HG03469 (cell line): ENCODE measurements around the gene FSTL5.
"Not testable (repeated sequence)": the region's sequence is repeated elsewhere in the genome, so short reads cannot be mapped to it uniquely, and the experiment has no call there.

Experiments used
- ATAC-seq: cut with Tn5 transposase; IDR thresholded peaks from one replicate; pipeline ENCODE4 v1.9.1; 2021; ENCODE audit warnings: mild to moderate bottlenecking, moderate library complexity, moderate number of reproducible peaks; ENCODE audit not compliant: unreplicated experiment

Gene FSTL5

DNA sequence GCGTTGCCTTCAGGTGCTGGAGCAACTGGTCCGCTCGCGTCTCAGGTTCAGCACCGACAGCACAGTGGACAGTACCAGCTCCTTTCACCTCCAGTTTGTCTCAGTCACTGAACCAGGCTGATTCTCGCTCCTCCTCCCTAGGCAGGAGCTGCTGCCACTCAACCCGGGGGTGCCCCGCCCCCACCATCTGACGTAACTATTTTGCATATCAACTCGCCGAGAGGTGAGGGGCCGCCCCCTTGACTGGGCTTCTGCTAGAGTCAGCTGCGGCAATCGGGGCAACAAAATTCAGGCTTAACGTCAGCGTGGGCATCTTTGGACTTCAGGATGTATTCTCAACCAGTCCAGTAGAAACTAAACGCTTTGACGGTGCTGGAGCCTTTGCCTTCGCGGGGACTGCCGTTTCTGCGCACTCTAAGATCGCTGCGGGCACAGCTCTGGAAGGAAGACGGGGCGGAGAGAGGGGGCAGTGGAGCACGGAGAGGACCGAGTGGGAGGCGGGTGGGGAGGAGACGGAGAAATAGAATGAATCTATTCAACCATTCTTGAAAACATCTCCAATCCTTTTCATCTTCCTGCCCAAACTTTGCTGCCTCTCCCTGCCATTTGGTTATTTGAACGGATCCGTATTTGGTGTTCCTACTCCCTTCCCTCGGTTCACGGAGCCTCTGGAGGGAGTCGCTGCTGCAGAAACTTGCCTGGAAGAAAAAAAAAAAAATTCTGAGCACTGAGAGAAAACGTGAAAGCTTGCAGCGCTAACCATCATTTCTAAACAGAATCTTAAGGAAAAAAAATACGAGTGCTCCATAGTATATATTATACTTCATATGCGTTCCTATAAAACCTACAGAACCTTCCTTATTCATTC lies at the start of gene FSTL5:
Gene FSTL5, minus strand, starts transcription at position 109 of the 868 bp plus-strand sequence. CDS start 52,604 bp downstream, outside the sequence.
- peak; percentile 69 for ATAC-seq

DNA sequence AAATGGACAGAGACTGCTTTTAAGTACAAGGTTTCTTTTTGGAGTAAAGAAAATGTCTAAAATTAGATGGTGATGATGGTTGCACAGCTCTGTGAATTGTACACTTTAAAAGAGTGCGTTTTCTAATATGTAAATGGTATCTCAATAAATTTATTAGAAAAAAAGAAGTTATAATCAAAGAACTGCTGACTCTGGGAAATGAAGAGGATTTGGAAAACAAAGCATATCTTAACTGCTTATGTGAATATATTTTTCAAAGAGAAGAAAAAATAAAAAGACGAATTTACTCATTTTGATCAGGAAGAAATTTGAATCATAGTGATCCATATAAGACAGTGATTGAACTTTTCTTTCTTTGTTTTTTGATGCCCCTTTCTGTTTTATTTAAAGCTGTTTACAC lies 45.9 kb upstream of the FSTL5 start:
- no peak for ATAC-seq

DNA sequence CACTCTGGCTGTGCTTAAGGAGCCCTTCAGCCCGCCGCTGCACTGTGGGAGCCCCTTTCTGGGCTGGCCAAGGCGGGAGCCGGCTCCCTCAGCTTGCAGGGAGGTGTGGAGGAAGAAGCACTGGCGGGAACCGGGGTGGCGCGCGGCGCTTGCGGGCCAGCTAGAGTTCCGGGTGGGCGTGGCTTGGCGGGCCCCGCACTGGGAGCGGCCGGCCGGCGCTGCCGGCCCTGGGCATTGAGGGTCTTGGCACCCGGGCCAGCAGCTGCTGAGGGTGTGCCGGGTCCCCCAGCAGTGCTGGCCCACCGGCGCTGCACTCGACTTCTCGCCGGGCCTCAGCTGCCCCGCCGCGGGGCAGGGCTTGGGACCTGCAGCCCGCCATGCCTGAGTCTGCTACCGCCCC lies 39.7 kb upstream of the FSTL5 start:
- not testable (repeated sequence) for ATAC-seq

DNA sequence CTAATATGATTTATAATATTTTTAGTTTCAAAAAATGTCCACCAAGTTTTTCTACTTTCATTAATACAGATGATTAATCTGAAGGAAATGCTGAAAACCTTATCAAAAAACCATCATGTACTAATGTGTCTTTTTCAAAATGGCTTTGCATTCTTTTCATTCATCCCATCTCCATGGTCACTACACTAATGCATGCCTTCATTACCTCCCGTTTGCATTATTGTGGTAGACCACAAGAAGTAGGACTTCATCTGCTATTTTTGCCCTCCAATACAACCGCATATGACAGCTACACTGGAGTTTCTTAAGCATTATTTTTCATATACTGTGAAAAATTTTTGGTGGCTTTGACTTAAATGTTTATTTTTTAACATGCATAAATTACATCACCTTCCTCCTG lies 37.9 kb upstream of the FSTL5 start:
- ATAC-seq, result no peak

DNA sequence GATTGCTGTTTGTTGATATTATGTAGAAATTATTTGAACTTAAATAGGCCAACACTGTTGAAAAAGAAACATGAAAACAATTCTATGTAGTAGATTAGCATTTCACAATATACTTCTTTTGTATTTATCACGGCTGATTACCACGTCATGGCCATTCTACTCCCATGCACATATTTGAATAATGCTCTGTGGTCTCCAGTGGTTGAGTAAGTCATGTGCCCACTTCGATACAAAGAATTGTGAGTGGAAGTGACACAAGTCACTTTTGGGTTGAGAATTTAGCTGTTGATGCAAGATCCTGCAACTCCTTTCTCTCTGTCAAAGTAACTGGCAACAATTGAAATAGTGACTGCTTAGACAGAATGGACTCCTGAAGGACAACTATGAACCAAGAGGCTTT lies 6.7 kb upstream of the FSTL5 start:
- no peak for ATAC-seq

DNA sequence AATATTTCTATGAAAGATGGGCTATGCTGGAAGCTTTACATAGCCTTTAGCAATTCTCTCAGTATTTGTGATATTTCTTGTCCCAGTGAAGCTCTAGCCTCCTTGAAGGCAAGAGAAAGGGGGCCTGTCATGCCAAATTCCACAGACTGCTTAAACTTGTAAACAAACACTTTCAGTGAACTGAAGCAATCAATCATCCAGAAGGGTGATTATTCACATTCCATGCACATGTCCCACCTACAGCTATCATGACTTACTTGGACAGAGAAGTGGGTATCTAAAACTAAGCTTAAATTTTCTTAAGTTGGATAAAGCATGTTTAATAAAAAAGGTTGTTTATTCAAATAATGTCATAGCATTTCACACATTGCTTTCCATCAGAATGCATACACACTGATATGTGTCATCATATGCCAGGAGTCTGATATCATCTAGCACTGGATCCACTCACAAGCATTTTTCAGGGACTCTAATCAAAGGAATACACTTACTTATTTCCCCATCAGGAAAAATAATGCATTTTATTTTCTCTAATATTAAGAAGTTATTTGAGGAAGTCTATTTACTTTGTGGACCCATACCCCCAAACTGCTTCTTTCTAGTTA lies 1.2 kb upstream of the FSTL5 start:
- ATAC-seq, result no peak

DNA sequence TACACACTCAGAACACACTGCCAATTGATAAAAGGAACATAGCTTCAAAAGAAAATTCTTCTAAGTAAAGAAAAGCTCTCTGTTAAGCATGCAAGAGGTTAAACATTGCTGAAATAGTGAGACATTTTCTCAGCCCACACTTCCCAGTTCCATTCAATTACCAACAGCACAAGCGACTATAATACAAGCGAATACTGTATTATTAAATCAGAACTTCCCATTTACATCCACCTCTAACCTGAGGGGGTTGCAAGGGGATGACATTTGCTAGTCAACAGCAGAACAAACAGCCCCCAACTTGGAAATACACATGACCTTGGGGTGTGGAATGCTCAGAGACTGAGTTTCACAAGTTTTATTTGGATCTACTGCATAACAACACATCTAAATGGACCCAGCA lies 1.1 kb downstream of the FSTL5 start:
- ATAC-seq, result no peak

DNA sequence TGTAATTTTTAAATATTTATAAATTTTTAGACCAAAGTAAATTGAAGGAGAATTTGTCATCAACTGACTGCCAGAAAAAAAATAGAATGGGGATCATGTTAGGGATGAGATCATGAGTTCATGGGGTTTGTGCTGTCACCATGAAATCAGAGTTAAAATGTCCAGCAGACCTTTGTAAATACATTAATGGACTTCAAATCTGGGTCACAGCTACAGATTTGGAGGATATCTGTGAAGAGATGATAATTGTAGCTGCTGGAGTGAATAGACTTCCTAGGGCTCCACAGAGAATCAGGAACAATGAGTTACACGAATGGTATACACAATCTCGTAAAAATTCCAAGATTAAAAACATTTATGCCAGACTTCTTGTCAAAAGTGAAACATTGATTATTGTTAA lies 6.6 kb downstream of the FSTL5 start:
- no peak for ATAC-seq

DNA sequence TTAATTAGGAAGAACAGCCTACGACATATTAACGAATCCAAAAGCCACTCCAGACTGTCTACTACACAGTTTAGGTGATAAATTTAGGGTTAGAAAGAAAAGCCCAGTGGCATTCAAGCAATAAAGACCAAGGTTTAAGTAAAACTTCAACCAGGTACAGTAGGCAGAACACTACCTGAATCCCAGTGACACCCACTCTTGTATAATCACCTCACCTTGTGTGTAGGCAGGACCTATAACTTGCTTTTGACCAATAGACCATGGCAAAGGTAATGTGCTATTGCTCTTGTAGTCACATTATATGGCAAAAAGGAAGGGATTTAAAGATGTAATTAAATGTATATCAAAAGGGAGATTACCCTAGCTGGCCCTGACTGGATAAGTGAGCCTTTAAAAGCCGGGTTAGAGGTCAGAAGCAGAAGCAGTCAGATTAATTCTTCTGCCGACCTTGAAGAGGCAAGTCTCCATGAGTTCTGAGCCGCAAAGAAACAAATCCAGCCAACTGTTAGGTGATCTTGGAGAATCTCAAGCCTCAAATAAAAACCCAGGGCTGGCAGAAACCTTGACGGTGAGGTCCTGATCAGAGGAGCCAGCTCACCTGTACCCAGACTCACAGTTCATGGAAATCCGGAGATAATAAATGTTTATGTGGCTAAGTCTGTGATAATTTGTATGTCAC lies 8.8 kb downstream of the FSTL5 start:
- ATAC-seq, result no peak

DNA sequence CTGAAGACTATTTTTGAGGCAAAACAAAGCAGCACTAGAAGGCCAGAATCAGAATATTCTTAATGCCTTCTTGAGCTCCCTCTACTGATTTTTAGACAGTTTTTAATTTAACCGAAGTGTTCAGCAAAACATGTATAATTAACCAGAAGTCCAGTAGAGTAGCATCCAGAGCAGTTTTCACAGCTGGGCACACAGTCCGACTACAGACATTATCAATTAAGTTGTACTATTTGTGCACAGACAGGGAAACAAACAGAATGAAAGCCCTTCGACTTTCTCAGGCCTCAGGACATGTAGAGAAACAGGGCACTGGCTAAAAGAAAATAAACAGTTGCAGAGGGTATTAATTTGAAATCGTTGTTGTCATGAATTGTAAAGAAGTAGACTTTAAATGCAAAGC lies 11.9 kb downstream of the FSTL5 start:
- no peak for ATAC-seq

DNA sequence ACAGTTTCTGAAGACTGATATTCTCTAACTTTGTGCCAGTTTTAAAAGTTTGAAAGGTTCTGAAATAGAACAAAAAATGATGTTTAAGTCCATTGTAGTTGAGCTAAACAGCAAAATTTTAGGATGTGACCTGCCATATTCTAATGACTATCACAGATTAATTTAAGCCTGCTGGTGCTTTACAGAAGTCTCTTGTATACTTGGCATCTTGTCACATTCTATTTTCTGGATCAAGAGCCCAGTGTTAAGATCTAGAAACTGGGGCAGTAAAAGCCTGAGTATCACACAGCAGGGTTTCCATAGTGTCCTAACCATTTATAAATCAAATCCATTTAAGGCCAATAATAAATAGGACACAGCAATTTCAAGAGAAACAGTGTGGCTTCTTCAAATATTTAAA lies 12.4 kb downstream of the FSTL5 start:
- no peak for ATAC-seq

DNA sequence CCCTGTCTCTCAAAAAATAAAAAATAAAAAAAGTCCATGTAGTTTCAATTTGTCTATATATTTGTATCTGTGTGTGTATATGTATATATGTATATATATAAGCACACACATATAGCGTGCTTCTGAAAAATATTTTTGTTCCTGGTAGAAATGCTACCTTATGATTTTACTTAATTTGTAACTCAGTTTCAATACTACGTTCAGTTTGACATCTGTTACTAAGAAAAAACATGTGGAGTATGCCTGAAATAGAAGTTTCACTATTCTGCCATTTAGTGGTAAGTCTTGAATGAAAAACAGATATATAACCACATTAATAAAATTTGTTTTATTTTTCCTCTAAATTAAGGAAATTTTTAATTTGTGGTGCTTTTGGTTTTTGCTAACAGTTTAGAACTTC lies 14.2 kb downstream of the FSTL5 start:
- ATAC-seq, result no peak

DNA sequence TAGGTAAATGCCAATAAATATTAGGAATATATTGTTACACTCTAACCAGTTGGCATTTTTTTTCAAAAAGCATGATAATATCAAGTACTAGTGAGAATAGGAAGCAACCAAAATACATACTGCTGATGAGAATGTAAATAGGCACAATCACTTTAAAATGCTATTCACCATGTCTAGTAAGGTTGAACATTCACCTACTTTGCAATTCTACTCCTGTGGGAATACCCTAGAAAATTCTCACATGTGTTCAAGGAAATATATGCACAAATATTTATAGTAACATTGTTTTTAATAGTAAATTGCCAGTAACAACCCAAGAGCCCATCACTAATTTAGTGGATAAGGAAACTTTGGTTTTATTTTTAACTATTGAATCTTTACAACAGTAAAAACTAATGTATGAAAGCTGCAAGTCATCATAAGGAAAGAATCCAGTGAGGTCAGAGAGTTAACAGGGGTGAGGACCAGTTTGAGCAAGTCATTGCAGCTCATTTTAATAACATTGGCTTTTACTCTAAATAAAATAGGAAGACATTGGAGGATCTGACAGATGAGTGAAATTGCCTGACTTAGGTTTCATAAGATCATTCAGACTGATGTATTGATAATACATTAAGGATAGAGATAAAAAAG lies 23.6 kb downstream of the FSTL5 start:
- ATAC-seq, result no peak

DNA sequence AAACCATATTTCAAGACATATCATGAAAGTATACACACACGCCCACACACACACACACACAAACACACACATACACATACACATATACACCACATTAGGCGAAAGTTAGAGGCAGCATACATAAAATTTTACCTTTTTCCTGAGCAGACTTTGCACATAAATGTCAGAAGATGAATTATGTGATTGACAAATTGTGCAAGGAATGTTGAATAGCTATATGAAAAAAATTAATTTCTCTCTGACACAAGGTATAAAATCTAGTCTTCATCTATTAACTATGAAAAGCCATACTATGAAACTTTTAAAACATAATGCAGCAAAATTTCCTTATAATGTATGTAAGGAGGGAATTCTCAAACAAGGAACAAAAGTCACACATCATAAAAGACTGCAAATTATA lies 24.4 kb downstream of the FSTL5 start:
- no peak for ATAC-seq

DNA sequence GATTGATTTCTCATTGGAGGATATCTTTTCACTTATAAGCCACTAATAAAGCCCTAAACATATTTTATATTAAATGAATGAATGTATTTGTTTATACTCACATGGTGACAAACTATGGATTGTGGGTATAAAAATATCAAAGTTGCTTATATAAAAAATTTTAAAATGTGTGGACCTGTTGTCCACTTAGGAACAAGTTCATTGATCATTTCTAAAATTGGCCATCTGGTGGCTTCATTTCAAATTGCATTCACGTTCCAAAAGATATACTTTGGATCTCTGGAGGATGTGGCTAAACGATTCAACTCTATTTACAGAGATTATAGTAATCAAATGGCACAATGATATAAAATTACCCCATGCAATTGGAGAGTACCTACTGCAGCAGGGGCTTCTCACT lies 32.5 kb downstream of the FSTL5 start:
- ATAC-seq, result no peak

DNA sequence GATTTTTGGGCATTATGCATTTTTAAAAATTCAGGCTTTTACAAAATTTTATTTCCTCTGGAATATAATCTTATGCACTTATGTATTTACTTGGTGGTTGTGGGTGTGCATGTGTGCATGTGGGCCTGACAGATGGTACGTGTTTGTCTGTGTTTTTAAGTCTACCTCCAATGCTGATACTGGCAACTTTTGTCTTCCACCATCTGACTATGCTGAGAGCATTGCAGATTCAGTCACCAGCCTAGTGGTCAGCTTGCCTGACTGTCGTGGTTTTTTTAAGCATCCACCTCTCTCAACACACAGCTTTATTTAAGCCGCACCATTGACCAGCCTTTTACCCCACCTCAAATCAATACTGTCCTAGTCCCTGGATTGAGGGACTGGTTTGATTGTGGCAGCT lies 37.1 kb downstream of the FSTL5 start:
- no peak for ATAC-seq

DNA sequence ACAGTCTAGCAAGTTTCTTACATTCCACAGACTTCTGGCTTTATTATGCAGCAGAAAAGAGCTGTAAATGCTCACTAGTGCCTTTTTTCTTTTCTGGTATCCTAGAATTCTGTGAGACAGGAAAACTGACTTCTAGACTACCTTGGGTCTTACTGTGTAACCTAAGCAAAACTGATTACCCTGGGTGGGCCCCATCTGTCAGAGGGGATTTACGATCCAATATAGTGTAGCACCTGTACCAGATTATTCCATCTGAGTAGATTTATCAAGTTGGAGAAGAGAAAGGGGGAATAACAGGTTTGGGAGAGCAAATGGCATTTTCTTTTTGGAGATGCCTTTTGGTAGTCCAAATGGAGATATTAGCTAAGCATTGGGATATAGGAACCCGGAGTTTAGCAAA lies 46.7 kb downstream of the FSTL5 start:
- ATAC-seq, result no peak

DNA sequence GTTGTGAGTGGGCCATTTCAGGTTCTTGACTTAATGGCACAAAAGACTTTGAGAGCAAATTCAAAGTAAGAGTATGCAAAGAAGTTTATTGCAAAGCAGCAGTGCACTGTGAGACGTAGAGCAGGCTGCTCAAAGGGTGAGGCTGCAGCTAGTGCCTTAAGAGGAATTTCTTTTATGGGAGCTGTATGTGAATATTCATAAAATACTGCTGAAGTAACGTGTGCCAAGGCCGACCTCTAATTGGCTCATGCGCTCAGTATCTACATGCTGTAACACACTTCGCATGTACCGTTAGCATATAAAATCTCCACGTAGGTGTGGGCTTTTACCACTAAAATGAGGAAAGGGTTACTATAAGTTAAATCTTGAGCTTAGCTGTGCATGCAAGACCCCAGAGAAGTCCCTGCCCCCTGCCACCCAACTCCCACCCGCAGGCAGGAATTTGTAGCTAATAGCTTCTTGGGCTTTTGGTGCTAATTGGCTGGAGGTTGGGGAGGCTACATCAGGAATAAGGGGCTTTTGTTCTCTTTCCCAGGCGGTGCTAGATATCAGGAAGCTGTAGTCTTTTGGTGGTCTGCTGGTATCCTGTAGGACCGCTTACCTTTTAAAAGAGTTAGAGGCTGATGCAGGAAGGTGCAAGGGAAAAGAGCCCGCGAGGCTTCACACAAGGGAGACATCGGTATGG lies 47.6 kb downstream of the FSTL5 start:
- ATAC-seq, result no peak

DNA sequence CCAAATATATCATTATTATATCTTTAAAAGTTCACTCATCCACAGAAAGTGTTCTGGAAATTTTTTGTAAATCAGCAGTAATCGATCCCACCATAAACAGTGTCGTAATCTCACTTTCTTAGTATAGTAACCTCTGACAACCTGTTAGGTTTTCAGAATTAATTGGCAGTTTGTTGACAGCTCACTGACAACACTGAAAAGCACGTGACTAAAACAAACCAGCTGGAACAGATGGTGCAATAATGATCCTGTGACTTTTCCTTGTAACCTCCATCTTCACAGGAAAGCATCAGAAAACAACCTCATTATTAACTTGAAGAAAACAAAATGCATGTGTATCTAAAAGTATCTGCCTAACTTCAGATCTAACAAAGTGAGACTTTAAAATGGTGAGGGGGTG lies 48.5 kb downstream of the FSTL5 start:
- no peak for ATAC-seq

DNA sequence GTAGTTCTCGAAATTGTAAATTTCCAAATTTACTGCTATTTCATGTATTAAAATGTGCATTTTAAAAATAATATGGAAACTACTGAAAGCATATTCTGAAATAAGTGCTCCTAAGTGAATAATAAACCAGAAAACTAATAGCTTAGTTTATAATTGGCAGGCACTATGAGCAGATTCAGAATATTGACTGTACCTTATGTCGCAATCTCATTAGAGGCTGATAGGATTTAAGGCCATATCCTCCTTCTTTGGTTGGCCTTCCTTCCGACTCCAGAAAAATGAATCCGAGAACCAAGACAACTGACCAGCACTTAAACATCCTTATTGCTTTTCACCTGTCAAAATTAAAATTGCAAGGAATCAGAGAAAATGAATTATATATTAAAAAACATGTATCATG lies 52.7 kb downstream of the FSTL5 start:
- ATAC-seq, result no peak
